Frontal cortex (tissue), 4 donors: ENCODE measurements around the gene RGS9. TPM values are rescaled to one million over a fixed set of nuclear protein-coding genes. Genes with fewer than 3 reads are reported as not detected.
A peak's percentile ranks its signal among the peaks of the same experiment; 100 is the strongest.
"Not testable (repeated sequence)": the region's sequence is repeated elsewhere in the genome, so short reads cannot be mapped to it uniquely, and the experiment has no call there.

ENCODE experiments used
- DNase-seq, 2 donors: peaks; one replicate each; pipeline ENCODE4 v3.0.0; 2012; ENCODE audit warnings: low spot score in 2 of 2
- FAIRE-seq: peaks from 2 replicates; lab custom pipeline; 2012; peaks lifted over from hg19 to GRCh38; lab: Jason Lieb, UNC
- total RNA-seq: library from RNA; depleted of rRNA; stranded (reverse); fragments of >200 nt; gene quantifications from one replicate; pipeline ENCODE4 v1.2.3, GENCODE V29; 2014
- donor health status: control.
- donor health status: control.
- donor health status: control.

The RGS9 gene
- total RNA-seq, 1 donor from 2014 or later, result 15.1 TPM

GRCh38 chr17:65198653-65199382, 61.6 kb downstream of the RGS9 start:
- FAIRE-seq (peak; percentile 79), DNase-seq (peak; percentile 47 to 77)

GRCh38 chr17:65201331-65201730, 64.2 kb downstream of the RGS9 start:
- FAIRE-seq (no peak), DNase-seq (no peak)

DNA sequence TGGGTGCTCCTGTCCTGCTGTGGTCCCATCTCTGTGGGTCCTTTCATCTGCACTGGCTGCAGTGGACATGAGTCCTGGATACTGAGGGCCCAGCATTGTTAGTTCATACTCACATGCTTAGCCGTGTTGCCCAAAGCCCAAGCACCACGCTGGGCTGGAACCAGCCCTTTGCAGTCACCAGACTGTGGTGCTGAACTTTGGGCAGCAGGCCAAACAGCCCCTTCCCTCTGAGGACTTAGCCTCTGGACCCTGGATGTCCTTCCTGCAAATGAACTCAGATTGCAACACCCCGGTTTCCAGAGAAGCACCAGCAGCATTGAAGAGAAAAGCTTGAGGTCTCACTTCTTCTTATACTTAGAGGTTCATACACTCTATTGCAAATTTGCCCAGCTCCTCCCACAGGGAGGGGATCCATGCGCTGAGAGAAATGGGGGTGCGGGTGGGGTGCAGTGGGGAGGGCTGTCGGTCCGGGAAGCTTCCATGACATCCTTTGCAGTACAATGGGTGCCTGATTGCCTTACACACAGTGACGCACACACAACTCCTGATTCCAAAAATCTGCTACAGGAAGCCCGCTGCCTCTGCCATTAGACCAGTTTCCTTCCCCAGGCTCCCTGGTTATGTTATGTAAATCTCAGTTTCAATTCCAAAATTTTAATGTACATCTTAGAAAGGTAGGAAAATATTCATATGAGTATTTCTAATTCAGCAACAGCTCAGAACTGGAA, 65.8 kb downstream of the RGS9 start:
- FAIRE-seq, result no peak

DNA sequence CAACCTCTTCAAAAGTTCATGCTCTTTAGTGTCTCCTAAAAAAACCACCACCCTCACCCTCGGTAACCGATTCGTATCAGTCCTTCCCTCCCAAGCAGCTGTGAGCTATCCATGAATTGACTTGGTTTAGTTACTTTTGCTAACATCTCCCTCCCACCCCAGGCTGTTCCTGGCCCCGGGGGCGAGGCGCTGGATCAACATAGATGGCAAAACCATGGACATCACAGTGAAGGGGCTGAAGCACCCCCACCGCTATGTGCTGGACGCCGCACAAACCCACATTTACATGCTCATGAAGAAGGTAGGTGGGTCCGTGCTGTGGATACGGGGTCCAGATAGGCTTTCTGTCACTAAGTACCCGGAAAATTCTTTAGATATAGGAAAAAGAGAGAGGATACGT, 66.8 kb downstream of the RGS9 start:
- FAIRE-seq (no peak), DNase-seq (no peak)

More for the DNA sequence above, 65.8 kb downstream of the RGS9 start:
- DNase-seq, result no peak

GRCh38 chr17:65205655-65206054, 68.5 kb downstream of the RGS9 start:
- DNase-seq (no peak), FAIRE-seq (peak; percentile 95)

- not testable (repeated sequence) for FAIRE-seq, DNase-seq
Observed at GRCh38 chr17:65207448-65207847, 70.3 kb downstream of the RGS9 start.

GRCh38 chr17:65208717-65209116, 71.5 kb downstream of the RGS9 start:
- FAIRE-seq (no peak), DNase-seq (no peak)

GRCh38 chr17:65218261-65218660, 81.1 kb downstream of the RGS9 start:
- DNase-seq, result no peak
- FAIRE-seq, result no peak

DNA sequence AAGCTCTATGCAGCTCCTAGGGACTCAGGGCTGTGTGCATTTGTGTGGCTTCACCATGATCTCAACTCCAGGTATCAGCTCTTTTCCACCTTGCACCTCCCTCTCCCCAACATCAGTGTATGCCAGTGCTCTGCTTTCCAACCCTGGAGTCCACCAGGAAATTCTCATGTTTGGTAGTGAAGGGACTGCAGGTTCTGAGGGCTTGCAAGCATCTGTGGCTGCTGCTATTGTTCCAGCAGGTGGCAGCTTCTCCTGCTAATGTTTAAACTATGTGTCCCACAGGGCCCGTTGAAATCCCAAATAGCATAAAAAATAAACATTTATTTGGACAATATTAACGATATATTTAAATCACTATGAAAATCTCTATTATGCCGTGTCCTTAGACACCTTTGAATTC, 82.0 kb downstream of the RGS9 start:
- no peak for FAIRE-seq

GRCh38 chr17:65219707-65220106, 82.5 kb downstream of the RGS9 start:
- FAIRE-seq, result no peak
- DNase-seq, result no peak

More for the DNA sequence above, 82.0 kb downstream of the RGS9 start:
- DNase-seq, result no peak

DNA sequence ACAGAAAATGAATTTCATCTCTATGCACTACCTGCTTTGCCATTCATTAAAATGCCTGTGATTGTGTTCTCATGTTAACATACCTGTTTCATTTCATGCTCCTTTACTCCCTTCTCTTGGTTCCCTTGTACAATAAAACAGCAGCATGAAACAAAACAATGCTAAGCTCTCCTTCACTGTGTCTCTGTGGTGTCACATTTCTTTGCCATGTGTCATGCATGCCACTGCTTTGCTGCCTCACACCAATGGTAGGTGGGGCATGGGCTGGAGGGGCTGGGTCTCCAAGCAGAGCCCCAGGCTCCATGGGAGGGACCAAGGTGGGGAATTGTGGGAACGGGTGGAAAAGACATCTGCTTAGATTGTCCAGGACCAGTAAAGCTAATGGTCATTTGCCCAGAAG, 83.6 kb downstream of the RGS9 start:
- FAIRE-seq, result no peak

GRCh38 chr17:65222214-65222738, 85.1 kb downstream of the RGS9 start:
- DNase-seq, result no peak
- FAIRE-seq, result no peak

More for the DNA sequence above, 83.6 kb downstream of the RGS9 start:
- DNase-seq, result no peak

DNA sequence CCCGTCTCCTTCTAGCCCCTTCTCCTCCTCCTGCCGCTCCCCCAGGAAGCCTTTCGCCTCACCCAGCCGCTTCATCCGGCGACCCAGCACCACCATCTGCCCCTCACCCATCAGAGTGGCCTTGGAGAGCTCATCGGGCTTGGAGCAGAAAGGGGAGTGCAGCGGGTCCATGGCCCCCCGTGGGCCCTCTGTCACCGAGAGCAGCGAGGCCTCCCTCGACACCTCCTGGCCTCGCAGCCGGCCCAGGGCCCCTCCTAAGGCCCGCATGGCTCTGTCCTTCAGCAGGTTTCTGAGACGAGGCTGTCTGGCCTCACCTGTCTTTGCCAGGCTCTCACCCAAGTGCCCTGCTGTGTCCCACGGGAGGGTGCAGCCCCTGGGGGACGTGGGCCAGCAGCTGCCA, 87.9 kb downstream of the RGS9 start:
- DNase-seq (no peak), FAIRE-seq (no peak)

GRCh38 chr17:65226227-65226626, 89.1 kb downstream of the RGS9 start:
- FAIRE-seq (no peak), DNase-seq (no peak)

GRCh38 chr17:65227637-65228036, 90.5 kb downstream of the RGS9 start:
- FAIRE-seq (no peak), DNase-seq (no peak)

- FAIRE-seq (no peak), DNase-seq (no peak)
Observed at GRCh38 chr17:65228287-65228686, 91.1 kb downstream of the RGS9 start.

- DNase-seq (no peak), FAIRE-seq (no peak)
Observed at GRCh38 chr17:65228734-65229620, 91.8 kb downstream of the RGS9 start.

DNA sequence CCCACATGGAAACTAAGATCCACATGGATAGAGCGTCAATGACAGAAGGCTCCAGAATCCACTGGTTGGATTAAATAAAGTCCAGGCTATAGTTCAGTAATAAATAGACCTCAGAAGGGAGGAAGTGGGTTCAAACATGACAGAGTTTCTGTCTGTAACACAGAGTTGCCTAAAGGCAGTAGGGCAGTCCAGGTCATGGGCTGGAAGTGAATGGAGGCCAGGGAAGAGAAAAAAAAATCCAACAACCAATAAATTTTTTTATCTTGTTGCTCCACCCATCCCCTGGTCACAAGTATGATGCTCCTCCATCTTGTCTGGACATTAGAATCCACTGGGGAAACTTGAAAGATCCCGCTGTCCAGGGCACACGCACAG, 92.4 kb downstream of the RGS9 start:
- FAIRE-seq (no peak), DNase-seq (no peak)

DNA sequence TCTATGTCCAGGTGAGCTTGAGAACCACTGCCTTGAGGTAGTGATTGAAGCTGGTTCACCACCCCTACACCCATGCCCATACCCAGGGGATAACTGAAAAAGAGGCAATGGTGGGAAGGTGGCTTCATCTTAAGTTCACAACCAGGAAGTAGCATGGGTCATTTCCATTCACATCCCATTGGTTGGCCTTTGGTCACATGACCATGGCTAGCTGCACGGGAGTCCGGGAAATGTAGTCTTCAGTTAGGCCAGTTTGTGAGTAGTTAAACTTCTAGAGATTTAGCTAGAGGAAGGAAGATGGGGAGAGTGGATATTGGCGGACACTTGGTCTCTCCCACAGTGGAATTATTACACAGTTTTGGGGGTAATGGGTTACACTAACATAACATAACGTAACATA, 92.9 kb downstream of the RGS9 start:
- DNase-seq (no peak), FAIRE-seq (no peak)

GRCh38 chr17:65231086-65231485, 93.9 kb downstream of the RGS9 start:
- DNase-seq, result no peak
- FAIRE-seq, result no peak
